HEK293 (cell line): Measurements from ENCODE around the gene ILKAP.

Experiments used
- FEZF1 ChIP-seq: fragments of 450-650 bp; formaldehyde crosslinking; IDR thresholded peaks from 2 replicates; pipeline ENCODE4 v1.5.1; 2016; ENCODE audit warnings: missing biosample characterization, missing genetic modification characterization
- MYNN ChIP-seq: fragments of 450-650 bp; formaldehyde crosslinking; IDR thresholded peaks from 2 replicates; pipeline ENCODE4 v1.5.1; 2016; ENCODE audit warnings: missing biosample characterization, missing genetic modification characterization, borderline replicate concordance
- OVOL3 ChIP-seq: fragments of 450-650 bp; formaldehyde crosslinking; IDR thresholded peaks from 2 replicates; pipeline ENCODE4 v1.5.1; 2016; ENCODE audit warnings: missing biosample characterization, missing genetic modification characterization
- PRDM6 ChIP-seq: fragments of 450-650 bp; formaldehyde crosslinking; IDR thresholded peaks from 2 replicates; pipeline ENCODE4 v1.5.1; 2017; ENCODE audit warnings: missing biosample characterization, missing genetic modification characterization
- SETDB1 ChIP-seq: IDR thresholded peaks from one replicate; pipeline ENCODE4 v1.6.1; 2017; ENCODE audit warnings: mild to moderate bottlenecking, low read length, moderate library complexity, mixed read lengths; ENCODE audit not compliant: insufficient read length
- SP2 ChIP-seq: fragments of 450-650 bp; formaldehyde crosslinking; IDR thresholded peaks from 2 replicates; pipeline ENCODE4 v1.5.1; 2016; ENCODE audit warnings: missing biosample characterization, missing genetic modification characterization
- ZBTB1 ChIP-seq: fragments of 450-650 bp; formaldehyde crosslinking; IDR thresholded peaks from 2 replicates; pipeline ENCODE4 v1.5.1; 2016; ENCODE audit warnings: missing biosample characterization, missing genetic modification characterization
- ZEB2 ChIP-seq: fragments of 450-650 bp; formaldehyde crosslinking; IDR thresholded peaks from 2 replicates; pipeline ENCODE4 v1.5.1; 2016; ENCODE audit warnings: missing biosample characterization, missing genetic modification characterization
- ZFP69B ChIP-seq: fragments of 450-650 bp; formaldehyde crosslinking; IDR thresholded peaks from 2 replicates; pipeline ENCODE4 v1.5.1; 2016; ENCODE audit warnings: missing biosample characterization, missing genetic modification characterization
- ZNF112 ChIP-seq: fragments of 450-650 bp; formaldehyde crosslinking; IDR thresholded peaks from 2 replicates; pipeline ENCODE4 v1.5.0; 2017; ENCODE audit warnings: missing biosample characterization, missing genetic modification characterization
- ZNF175 ChIP-seq: fragments of 450-650 bp; formaldehyde crosslinking; IDR thresholded peaks from 2 replicates; pipeline ENCODE4 v1.5.1; 2016; ENCODE audit warnings: missing biosample characterization, missing genetic modification characterization
- ZNF274 ChIP-seq, 2 experiments: fragments of 200-500 bp in 1 of 2; fragments of 450-650 bp in 1 of 2; sonication (Bioruptor generic) in 1 of 2; formaldehyde crosslinking in 1 of 2; IDR thresholded peaks; 2 replicates each; pipeline versions ENCODE4 v1.5.1 to v1.6.1; 2014 to 2016; ENCODE audit warnings: borderline replicate concordance in 1 of 2, inconsistent platforms in 1 of 2, low read length in 1 of 2, missing biosample characterization in 1 of 2, missing genetic modification characterization in 1 of 2
- ZNF280C ChIP-seq: fragments of 450-650 bp; formaldehyde crosslinking; IDR thresholded peaks from 2 replicates; pipeline ENCODE4 v1.5.1; 2016; ENCODE audit warnings: missing biosample characterization, missing genetic modification characterization
- ZNF350 ChIP-seq: fragments of 450-650 bp; formaldehyde crosslinking; IDR thresholded peaks from 2 replicates; pipeline ENCODE4 v1.5.0; 2017; ENCODE audit warnings: missing biosample characterization, mild to moderate bottlenecking, missing genetic modification characterization
- ZNF354C ChIP-seq: fragments of 450-650 bp; formaldehyde crosslinking; IDR thresholded peaks from 2 replicates; pipeline ENCODE4 v1.5.1; 2016; ENCODE audit warnings: missing biosample characterization, missing genetic modification characterization, low read depth, borderline replicate concordance
- ZNF37A ChIP-seq: fragments of 450-650 bp; IDR thresholded peaks from 2 replicates; pipeline ENCODE4 v1.5.1; 2018; ENCODE audit warnings: missing biosample characterization, missing genetic modification characterization
- ZNF48 ChIP-seq: fragments of 450-650 bp; formaldehyde crosslinking; IDR thresholded peaks from 2 replicates; pipeline ENCODE4 v1.5.1; 2016; ENCODE audit warnings: missing biosample characterization, missing genetic modification characterization
- ZNF549 ChIP-seq: fragments of 450-650 bp; IDR thresholded peaks from 2 replicates; pipeline ENCODE4 v1.5.1; 2018; ENCODE audit warnings: missing biosample characterization, missing genetic modification characterization, mild to moderate bottlenecking, inconsistent platforms, moderate library complexity
- ZNF555 ChIP-seq: fragments of 450-650 bp; formaldehyde crosslinking; conservative IDR thresholded peaks from 2 replicates; pipeline ENCODE4 v1.5.1; 2017; ENCODE audit warnings: missing biosample characterization, mild to moderate bottlenecking, missing genetic modification characterization, inconsistent platforms
- ZNF585B ChIP-seq: fragments of 450-650 bp; formaldehyde crosslinking; IDR thresholded peaks from 2 replicates; pipeline ENCODE4 v1.5.1; 2016; ENCODE audit warnings: missing biosample characterization, missing genetic modification characterization
- ZSCAN30 ChIP-seq: fragments of 450-650 bp; IDR thresholded peaks from 2 replicates; pipeline ENCODE4 v1.5.1; 2018; ENCODE audit warnings: missing biosample characterization, mild to moderate bottlenecking, missing genetic modification characterization, moderate library complexity
- ZXDB ChIP-seq: fragments of 450-650 bp; formaldehyde crosslinking; IDR thresholded peaks from 2 replicates; pipeline ENCODE4 v1.5.1; 2016; ENCODE audit warnings: missing biosample characterization, missing genetic modification characterization
- TF ChIP-seq, protein P1 (sequence below): fragments of 450-650 bp; formaldehyde crosslinking; IDR thresholded peaks from 2 replicates; pipeline ENCODE4 v1.5.1; 2016; ENCODE audit warnings: missing biosample characterization, missing genetic modification characterization
- TF ChIP-seq, protein P2 (sequence below): fragments of 450-650 bp; formaldehyde crosslinking; IDR thresholded peaks from 2 replicates; pipeline ENCODE4 v1.5.1; 2016; ENCODE audit warnings: missing biosample characterization, missing genetic modification characterization
- TF ChIP-seq, protein P3 (sequence below): fragments of 450-650 bp; IDR thresholded peaks from 2 replicates; pipeline ENCODE4 v1.5.1; 2018; ENCODE audit warnings: missing biosample characterization, mild to moderate bottlenecking, missing genetic modification characterization
- TF ChIP-seq, protein P4 (sequence below): fragments of 450-650 bp; formaldehyde crosslinking; IDR thresholded peaks from 2 replicates; pipeline ENCODE4 v1.5.1; 2016; ENCODE audit warnings: missing biosample characterization, missing genetic modification characterization

Gene ILKAP

GRCh38 chr2:238169048-238169707 lies 34.3 kb downstream of the ILKAP start (continued):
- TF ChIP-seq ZNF585B = no peak
- TF ChIP-seq ZNF175 (tag by site-specific recombination) = no peak
- no peak for TF ChIP-seq ZNF549 (tag by site-specific recombination)
- peak; percentile 25; the same call in 1 of the 2 replicates for TF ChIP-seq ZSCAN30
- peak; percentile 58 for TF ChIP-seq ZEB2 (tag by site-specific recombination)
- no peak for TF ChIP-seq ZNF280C (tag by site-specific recombination)
- no peak for TF ChIP-seq ZBTB1 (tag by site-specific recombination)
- TF ChIP-seq ZXDB (tag by site-specific recombination) = peak; percentile 44; the same call in 1 of the 2 replicates
- TF ChIP-seq SETDB1 = no peak
- TF ChIP-seq ZNF350 (tag by site-specific recombination) = no peak
- peak; percentile 37 for TF ChIP-seq SP2 (tag by site-specific recombination)
- TF ChIP-seq ZNF274 (IDR thresholded peaks at IDR 0.05; ENCODE audit: low read length) = no peak
- TF ChIP-seq ZNF274 (tag by site-specific recombination; IDR thresholded peaks at IDR 0.05; ENCODE audit: borderline replicate concordance) = no peak
- TF ChIP-seq FEZF1 (tag by site-specific recombination) = peak; percentile 76
- TF ChIP-seq, protein P1, sequence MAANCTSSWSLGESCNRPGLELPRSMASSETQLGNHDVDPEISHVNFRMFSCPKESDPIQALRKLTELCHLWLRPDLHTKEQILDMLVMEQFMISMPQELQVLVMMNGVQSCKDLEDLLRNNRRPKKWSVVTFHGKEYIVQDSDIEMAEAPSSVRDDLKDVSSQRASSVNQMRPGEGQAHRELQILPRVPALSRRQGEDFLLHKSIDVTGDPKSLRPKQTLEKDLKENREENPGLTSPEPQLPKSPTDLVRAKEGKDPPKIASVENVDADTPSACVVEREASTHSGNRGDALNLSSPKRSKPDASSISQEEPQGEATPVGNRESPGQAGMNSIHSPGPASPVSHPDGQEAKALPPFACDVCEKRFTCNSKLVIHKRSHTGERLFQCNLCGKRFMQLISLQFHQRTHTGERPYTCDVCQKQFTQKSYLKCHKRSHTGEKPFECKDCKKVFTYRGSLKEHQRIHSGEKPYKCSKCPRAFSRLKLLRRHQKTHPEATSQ (tag by site-specific recombination) = no peak
- TF ChIP-seq ZNF48 (tag by site-specific recombination) = no peak
- TF ChIP-seq, protein P2, sequence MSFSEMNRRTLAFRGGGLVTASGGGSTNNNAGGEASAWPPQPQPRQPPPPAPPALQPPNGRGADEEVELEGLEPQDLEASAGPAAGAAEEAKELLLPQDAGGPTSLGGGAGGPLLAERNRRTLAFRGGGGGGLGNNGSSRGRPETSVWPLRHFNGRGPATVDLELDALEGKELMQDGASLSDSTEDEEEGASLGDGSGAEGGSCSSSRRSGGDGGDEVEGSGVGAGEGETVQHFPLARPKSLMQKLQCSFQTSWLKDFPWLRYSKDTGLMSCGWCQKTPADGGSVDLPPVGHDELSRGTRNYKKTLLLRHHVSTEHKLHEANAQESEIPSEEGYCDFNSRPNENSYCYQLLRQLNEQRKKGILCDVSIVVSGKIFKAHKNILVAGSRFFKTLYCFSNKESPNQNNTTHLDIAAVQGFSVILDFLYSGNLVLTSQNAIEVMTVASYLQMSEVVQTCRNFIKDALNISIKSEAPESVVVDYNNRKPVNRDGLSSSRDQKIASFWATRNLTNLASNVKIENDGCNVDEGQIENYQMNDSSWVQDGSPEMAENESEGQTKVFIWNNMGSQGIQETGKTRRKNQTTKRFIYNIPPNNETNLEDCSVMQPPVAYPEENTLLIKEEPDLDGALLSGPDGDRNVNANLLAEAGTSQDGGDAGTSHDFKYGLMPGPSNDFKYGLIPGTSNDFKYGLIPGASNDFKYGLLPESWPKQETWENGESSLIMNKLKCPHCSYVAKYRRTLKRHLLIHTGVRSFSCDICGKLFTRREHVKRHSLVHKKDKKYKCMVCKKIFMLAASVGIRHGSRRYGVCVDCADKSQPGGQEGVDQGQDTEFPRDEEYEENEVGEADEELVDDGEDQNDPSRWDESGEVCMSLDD = no peak
- TF ChIP-seq, protein P3, sequence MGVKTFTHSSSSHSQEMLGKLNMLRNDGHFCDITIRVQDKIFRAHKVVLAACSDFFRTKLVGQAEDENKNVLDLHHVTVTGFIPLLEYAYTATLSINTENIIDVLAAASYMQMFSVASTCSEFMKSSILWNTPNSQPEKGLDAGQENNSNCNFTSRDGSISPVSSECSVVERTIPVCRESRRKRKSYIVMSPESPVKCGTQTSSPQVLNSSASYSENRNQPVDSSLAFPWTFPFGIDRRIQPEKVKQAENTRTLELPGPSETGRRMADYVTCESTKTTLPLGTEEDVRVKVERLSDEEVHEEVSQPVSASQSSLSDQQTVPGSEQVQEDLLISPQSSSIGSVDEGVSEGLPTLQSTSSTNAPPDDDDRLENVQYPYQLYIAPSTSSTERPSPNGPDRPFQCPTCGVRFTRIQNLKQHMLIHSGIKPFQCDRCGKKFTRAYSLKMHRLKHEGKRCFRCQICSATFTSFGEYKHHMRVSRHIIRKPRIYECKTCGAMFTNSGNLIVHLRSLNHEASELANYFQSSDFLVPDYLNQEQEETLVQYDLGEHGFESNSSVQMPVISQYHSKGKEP (tag by site-specific recombination) = no peak; the same call in 1 of the 2 replicates
- TF ChIP-seq, protein P4, sequence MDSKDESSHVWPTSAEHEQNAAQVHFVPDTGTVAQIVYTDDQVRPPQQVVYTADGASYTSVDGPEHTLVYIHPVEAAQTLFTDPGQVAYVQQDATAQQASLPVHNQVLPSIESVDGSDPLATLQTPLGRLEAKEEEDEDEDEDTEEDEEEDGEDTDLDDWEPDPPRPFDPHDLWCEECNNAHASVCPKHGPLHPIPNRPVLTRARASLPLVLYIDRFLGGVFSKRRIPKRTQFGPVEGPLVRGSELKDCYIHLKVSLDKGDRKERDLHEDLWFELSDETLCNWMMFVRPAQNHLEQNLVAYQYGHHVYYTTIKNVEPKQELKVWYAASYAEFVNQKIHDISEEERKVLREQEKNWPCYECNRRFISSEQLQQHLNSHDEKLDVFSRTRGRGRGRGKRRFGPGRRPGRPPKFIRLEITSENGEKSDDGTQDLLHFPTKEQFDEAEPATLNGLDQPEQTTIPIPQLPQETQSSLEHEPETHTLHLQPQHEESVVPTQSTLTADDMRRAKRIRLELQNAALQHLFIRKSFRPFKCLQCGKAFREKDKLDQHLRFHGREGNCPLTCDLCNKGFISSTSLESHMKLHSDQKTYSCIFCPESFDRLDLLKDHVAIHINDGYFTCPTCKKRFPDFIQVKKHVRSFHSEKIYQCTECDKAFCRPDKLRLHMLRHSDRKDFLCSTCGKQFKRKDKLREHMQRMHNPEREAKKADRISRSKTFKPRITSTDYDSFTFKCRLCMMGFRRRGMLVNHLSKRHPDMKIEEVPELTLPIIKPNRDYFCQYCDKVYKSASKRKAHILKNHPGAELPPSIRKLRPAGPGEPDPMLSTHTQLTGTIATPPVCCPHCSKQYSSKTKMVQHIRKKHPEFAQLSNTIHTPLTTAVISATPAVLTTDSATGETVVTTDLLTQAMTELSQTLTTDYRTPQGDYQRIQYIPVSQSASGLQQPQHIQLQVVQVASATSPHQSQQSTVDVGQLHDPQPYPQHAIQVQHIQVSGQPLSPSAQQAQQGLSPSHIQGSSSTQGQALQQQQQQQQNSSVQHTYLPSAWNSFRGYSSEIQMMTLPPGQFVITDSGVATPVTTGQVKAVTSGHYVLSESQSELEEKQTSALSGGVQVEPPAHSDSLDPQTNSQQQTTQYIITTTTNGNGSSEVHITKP (tag by site-specific recombination) = peak; percentile 56
- peak; percentile 99 for TF ChIP-seq PRDM6 (tag by site-specific recombination)
- no peak for TF ChIP-seq ZNF112 (tag by site-specific recombination)
- TF ChIP-seq ZNF555 (tag by site-specific recombination) = no peak
- no peak for TF ChIP-seq ZNF37A
- TF ChIP-seq ZFP69B (tag by site-specific recombination) = 0 out of 2 replicates have a peak, but pooled peaks have one; percentile 27
- TF ChIP-seq ZNF354C (tag by site-specific recombination) = no peak
- no peak for TF ChIP-seq OVOL3 (tag by site-specific recombination)
- TF ChIP-seq MYNN (tag by site-specific recombination) = no peak
